NCI-H2029 treated with DMSO at 0.1 percent for 48 hours (cell line): Measurements from ENCODE around the gene ALAS1.

ENCODE experiments used
- DNase-seq: peaks from one replicate; lab custom pipeline; 2025; lab: John Stamatoyannopoulos, UW

ALAS1 gene

DNA sequence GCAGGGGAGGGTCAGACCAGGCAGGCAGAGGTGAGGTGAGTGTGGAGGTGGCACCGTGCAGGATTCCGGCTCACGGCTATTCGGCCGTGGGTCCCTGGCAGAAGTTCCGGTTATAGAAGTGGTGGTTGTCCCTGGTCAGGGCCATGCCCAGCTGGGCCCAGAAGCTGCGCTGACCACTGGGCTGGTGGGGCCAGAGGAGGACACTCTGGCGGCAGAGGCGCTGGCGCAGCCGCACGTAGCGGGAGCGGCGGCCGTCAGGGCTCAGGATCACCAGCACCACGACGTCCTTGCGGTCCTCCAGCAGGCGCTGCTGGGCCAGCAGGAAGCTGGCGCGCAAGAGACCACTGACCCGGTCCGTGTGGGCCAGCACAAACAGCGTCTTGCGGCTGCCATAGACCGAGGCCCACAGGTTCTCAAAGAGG, 23.2 kb downstream of the ALAS1 start:
- DNase-seq, result no peak

DNA sequence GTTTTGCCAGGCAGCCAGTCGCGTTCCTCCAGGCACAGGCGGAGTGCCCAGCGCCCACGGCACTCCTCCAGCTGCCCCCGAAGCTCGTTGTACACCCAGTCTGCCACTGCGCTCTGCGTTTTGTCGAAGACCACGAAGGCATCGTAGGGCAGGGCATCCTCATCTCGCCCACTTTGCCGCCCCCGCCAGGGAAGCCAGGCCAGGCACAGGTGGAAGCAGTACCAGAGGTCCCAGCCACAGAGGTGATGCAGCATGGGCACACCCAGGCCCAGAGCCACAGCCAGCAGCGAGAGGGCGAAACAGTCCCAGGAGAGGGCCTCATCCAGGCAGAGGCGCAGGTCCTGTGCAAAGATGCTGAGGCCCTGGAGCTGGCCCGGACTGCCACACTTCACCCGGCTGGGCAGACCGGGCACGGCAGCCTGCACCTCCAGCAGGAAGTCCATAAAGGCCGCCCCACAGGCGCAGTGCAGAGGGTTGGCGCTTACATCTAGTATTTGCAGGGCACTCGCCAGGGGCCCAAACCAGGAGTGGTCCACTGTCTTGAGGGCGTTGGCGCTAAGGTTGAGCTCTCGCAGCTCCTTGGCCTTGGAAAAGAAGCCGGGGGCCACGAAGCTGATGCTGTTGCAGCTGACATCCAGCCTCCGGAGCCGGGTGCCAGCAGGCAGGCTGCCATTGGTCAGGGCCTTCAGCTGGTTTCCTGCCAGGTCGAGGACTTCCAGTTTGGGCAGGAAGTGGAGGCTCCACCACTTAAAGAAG, 23.8 kb downstream of the ALAS1 start:
- DNase-seq, result peak; percentile 32

DNA sequence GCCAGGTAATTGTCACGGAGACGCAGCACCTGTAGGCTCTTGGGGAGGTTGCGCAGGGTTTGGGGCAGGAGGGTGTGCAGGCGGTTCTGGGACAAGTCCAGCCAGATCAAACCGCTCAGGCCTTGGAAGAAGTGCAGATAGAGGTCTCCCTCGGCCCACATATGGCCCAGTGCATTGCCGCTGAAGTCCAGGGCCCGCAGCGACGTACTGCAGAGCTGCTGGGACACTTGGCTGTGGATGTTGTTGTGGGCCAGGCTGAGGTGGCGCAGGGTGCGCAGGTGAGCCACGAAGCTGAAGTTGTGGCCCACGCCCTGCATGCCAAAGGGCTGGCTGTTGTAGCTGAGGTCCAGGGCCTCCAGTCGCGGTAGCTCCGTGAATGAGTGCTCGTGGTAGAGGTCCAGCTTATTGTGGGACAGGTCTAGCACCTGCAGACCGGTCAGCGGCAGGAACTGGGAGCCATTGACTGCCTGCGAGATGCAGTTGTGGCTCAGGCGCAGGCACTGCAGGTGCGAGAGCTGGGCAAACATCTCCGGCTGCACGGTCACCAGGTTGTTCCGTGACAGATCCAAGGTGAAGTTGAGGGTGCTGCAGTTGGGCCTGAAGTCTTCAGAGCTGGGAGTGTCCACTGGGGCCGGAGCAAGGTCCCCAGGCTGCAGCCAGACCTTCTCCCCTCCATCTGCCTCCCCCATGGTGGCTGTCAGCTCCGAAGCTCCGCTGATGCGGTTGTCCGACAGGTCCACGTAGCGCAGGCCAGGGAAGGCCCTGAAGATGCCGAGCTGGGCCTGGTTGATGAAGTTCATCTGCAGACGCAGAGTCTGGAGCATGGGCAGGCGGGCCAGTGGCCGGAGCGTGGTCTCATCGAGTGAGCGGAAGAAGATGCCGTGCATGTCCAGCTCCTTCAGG, 24.6 kb downstream of the ALAS1 start:
- DNase-seq, result no peak

DNA sequence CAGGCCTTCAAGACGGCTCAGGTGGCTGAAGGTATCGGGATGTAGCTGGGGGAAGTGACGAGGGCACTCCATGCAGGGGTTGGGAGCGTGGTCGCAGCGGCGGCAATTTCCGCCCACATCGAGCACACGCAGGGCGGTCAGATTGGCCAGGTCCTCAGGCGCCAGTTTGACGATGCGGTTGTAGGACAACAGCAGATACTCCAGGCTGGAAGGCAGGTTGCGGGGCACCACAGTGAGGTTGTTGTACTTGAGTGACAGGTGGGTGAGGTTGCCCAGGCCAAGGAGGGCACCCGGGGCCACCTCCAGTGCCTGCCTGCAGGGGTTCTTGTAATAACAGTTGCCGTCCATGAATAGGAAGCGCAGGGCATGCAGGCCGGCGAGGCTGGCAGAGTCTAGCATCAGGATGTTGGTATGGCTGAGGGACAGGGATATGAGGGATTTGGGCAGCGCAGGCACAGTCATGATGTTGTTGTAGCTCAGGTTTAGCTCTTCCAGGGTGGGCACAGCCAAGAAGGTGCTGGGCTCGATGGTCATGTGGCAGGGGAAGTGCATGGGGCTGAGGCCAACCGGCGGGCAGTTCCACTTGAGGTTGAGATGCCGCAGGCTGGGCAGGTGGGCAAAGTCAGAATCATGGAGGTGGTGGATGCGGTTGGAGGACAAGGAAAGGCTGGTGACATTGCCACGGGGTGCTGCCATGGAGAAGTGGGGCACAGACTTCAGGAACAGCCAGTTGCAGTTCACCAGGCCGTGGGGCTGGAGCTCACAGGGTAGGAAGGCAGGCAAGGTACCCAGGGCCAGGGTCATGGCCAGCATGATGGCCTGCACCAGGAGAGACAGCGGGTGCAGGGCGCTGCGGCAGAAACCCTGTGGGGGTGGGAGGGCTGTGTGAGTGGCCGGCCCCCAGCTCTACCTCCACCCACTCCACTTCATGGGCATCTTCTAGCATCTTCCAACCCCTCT, 25.8 kb downstream of the ALAS1 start:
- DNase-seq, result no peak

DNA sequence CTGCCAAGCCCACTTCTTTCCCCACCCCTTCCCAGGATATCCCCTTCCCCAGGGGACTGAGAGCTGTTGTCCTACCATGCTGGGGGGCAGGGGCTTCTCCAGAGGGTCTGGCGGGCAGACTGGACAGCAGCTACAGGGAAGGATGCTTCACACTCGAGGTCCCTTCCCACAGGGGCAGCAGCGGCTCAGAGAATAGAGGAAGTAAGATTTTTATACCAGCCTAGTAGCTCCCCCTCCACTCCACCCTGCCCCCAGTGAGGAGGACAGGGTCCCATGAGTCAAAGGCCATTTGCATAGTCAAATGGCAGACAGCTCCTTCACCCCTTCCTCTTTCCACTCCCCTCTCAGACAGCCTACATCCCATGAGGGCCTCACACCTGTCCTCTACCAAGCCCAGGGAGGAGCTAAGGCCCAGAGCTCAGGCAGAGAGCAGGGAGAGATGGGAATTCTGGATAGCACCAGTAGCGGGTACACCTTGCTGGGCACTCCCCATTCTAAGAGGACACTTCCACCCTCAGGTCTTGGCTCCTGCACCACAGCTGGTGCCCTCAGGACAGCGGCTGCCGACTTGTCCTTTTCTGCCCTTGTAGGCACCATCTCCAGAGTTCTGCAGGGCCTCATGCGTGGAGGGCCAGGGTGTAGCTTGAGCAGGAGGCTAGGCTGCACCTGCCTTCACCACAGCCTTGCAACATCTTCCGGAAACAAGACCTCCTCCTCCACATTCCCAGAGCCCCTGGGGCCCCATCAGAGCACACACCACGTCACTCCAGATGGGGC, 27.7 kb downstream of the ALAS1 start, which contains the start of gene TLR9:
Gene TLR9, minus strand, starts transcription at position 194 of the 777 bp plus-strand sequence. Its CDS starts 116 bp downstream, at position 78.
- no peak for DNase-seq

DNA sequence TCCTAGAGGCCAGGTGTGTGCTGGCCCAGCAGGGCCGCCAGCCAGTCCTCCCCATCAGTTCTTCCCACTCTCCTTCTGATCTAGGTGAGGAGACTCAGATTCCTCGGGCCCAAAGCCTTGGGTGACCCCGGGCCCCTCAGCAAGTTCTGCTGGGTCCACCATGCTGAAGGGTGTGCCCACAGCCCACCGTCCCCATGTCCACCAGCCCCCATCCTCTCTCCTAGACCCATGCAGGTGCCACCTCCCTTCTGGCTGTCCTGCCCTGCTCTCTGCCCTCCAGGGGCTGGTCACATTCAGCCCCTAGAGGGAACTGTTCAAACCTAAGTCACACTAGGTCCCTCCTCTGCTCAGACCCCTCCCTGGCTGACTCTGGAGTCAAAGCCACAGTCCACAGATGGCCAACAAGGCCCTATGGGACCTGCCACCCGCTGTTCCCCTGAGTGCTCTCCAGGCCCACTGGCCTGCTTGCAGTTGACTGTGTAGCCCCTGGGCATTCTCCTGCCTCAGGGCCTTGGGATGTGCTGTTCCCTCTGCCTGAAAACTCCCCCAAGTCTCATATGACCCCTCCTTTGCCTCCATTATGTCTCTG, 28.4 kb downstream of the ALAS1 start:
- DNase-seq, result no peak

DNA sequence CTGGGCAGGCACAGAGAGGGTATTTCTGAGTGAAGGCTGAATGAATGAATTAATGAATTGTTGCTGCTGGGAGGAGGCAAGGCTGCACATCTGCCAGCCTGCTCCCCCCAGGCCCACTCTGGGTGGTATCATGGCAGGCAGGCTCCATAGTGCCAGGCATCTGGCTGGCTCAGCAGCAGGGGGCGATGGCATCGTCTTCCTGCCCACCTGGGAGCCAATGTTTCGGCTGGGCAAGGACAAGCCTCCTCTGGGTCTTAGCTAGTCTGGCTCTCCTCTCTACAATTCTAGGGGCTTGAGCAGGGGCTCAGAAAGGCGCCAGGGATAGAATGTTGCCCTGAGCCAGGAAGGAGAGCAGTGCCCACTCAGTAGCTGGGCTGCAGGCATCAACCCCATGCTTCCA, 29.2 kb downstream of the ALAS1 start:
- DNase-seq, result no peak

DNA sequence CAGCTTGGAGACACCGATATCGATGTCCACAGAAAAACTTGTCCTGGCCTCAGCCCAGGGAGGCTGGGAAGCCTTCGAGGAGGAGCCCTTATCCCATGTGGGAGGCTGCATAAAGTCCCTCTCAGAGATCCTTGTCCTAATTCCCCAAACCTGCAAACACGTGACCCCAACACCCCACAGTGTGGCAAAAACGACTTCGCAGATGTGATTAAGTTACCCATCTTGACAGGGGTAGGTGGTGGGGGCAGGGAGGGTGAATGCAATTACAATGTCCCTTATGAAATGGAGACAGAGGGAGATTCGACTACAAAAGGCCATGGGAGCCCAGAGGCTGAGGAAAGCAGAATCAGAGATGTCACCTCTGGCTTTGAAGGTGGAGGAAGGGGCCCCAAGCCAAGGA, 29.8 kb downstream of the ALAS1 start:
- DNase-seq, result no peak

DNA sequence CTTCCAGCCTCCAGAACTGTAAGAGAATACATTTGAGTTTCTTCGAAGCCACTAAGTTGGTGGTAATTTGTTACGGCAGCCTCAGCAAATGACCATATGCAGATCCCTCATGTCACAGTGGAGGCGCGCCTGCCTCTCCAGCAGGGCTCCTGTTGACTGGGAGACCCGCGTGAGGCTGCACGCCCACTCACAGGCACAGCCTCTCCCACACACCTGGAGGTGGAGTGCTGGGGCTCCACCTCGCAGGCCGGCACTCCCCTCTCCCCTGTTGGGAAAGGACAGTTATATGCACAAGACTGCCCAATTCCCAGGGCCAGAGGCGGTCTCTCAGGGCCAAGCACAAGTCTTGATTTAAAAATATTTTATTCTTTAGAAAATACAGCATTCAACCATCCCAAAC, 30.3 kb downstream of the ALAS1 start:
- DNase-seq, result no peak

DNA sequence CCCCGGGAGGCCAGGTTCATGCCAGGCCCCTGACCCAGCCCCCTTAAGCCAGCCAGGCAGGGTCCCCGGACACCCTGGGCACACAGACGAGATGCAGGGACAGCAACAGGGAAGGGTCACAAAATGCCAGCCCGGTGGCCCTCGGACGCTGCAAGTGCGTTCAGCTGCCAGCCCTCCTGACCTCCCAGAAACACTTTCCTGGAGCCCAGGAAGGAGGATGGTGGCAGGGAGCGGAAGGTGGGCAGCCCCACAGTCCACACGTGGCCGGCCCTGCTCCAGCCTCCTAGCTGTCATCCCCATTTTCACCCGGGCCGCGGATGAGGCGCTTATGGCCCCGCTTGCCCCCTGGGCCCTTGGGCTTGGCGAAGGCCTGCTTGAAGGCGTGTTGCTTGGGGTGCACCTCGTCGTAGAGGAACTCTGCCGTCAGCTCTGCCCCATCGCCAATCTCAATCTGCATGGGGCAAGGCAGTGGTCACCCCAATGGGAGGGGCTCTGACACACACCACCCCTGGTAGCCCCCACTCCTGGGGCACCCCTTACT, 30.9 kb downstream of the ALAS1 start:
- DNase-seq, result no peak

DNA sequence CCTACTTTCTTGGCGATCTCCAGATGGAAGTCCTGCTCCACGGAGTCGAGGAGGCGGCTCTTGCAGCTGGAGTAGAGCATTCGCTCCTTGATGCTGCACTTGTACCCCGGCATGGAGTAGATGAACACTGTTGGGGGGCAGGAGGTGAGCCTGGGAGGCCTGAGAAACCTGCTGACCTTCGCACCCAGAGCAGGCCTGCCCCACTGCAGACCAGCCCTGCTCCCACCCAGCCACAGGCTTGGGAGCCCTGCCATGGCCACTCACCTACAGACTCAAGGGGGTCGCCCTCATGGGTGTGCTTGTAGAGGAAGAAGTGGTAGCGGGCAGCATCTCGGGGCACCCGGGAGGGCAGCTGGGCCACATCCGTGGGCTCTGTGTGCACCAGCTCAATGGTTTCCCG, 31.7 kb downstream of the ALAS1 start:
- no peak for DNase-seq

DNA sequence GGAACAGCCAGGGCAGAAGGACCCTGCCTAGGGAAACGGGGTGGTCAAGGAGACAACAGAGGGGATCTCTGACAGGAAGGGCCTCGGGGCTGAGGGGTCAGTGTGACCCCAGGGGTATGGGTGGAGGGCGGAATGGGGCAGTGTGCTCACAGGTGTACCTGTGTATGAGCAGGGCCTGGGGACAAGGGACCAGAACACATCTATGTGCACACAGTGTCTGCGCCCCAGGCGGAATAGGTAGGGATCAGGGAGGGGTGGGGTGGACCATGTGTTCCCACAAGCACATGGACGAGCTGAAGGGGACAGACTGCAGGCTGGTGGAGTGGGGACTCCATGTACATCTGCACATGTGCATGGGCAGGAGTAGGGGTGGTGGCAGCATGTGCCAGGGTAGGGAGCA, 32.5 kb downstream of the ALAS1 start:
- no peak for DNase-seq

DNA sequence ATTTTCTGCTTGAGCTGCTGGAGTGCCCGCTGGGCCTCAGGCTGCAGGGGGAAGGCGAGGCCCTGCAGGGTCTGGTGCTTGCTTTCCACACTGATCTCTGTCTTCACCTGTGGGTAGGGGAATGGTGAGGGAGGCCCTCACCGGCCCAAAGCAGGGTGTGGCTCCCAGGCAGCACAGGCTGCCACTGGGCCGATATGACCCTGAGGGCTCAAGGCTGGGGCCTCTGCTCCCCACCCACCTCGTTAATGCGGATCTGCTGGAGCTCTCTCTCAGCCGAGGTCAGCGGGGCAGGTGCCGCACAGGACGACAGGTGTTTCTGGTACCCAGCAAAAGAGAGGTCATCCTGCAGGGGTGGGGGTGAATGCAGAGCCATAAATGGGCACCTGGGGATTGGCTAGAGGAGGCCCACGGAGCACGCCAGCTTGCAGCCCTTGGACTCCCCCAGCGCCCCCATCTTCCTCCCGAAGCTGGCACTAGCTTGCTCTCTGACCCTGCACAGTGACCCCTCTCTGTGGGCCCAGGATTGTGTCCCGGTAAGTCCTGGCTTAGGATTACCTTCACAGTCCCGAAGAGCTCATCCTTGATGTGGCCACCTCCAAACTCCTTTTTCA, 33.0 kb downstream of the ALAS1 start:
- no peak for DNase-seq

DNA sequence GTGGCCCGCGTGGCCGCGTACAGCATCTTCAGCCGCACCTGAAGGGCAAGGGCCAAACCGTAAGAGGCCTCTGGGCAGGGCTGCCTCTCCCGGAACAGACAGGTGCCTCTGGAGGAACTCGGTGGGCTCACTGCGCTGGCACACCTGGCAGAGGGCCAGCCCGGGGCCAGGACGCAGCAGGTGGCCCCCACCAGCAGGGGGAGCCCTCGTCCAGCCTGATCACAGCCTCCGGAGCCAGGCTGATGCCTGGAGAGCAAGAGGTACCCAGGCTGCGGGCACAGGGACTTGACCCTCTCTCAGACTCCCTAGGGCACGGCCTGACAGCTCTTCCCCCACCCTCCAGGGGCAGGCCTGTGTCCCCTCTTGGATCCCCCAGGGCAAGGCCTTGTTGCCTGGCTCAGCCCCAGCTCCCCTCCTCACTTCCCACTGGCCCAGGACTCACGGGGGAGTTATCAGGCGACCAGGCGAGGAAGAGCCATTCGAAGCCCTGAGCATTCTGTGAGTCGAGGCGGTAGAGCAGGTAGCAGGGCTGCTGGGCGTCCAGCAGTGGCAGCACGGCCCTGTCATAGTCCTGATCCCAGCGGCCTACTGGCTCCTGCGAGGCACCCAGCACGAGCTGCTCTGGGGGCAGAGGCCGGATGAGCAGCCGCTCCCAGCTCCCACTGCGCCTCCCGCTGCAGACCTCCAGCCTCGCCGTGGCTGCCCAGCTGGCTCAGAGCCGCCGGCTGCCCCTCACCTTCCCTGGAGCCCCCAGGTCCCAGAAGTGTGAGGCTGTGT, 33.7 kb downstream of the ALAS1 start:
- DNase-seq, result no peak

DNA sequence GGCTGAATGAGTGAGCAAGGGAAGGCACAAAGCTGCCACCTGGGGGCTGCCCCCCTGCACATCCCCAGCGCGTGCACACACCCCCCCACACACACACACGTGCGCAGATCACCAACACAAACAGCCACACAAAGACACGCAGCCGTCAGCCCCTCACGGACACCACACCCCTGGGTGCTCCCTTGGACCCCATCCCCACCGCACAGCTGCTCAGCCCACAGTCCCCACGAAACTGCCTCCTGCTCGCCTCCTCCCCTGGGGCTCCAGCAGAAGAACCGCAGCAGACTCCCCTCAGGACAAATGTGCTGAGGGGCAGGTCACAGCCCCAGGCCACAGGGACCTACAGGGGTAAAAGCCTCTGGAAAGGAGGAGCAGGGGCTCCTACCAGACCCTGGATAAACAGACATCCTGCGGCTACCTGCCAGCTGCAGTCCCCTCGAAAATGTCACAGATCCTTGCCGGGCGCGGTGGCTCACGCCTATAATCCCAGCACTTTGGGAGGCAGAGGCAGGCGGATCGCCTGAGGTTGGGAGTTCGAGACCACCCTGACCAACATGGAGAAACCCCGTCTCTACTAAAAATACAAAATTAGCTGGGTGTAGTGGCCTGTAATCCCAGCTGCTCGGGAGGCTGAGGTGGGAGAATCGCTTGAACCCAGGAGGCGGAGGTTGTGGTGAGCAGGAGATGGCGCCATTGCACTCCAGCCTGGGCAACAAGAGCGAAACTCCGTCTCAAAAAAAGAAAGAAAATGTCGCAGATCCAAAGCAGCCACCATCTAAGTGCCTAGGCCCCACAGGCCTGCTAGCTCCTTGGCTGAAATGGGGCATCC, 34.5 kb downstream of the ALAS1 start:
- no peak for DNase-seq

DNA sequence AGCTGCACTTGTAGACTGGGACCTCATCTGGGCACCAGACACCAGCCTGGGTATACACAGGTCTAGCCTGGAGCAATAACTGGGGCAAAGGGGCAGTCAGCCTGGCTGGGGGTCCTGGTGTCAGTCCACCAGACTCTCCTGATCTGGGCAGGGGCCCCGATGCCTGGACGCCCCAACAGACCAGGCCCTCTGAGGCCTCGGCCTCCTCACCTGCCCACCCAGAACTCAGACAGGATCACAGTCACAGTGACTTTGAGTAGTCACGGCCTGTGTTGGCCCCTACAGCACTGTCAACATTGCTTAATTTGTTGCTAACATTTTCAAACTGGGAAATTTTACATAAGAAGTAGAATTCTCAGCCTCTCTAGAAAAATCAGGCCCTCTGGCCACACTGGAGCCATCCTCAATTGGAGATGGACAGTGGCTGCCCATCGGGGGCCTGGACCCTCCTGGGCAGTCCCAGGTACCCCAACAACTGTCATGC, 35.2 kb downstream of the ALAS1 start:
- no peak for DNase-seq

DNA sequence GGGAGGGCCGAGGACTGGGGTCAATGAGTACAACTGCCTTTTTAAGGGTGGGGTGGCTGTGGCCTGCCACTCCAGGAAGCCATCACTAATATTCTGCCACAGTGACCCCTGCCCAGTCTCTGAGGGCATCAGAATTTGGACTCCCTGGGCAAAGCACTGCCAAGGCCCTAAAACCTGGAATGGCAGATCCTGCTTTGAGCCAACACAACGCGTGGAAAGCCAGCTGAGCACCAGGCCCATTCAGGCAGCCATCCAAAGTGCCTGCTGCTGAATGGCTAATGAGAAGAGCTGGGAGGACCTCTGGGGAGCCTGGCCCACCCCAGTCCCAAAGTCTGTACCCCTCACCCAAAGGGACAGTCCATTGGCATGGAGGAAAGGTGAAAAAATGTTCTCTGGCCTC, 36.0 kb downstream of the ALAS1 start:
- no peak for DNase-seq
